ENCODE results near the gene PVRIG.

DNA sequence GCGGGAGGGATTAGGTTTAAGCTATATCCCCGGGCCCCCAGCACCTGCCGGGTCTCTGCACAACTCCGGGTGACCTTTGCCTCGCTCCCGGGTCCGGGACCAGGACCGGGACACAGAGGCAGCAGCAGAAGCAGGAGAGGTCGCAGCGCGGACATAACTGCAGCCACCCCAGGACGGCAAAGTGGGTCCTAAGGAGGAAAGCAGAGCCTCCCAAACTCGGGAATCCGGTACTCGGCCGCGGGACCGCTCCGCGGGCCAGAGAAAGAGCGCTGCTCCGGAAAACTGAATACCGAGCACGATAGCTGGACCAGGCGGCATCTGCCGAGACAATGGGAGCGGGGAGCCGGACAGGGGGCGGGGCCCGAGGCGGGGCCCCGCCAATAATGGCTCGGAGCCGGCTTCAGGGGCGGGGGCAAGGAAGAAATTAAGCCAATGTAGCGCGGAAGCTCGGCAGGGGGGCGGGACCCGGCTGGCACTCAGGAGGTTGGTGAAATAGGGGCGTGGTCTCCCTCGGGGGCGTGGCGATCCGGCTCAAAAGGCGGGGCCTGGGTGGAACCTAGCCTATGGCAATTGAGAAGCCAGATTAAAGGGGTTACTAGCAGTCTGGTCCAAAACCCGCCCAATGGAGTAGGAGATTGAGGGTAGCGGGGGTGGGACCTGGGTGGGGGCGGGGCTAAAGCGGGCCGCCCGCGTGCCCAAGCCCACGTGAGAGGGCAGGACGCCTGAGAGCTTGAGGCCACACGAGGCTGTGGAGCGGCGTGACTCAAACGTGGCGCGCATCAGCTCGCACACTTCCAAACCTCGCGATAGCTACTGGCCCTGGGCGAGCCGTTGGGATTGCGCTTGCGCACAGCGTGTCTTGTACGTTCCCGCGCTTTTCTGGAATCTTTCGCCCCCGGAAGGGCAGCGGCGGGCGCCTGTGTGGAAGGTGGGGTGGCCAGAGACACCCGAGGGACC, 42.4 kb upstream of the PVRIG start, which contains the start of the genes GPC2 and STAG3:
- TF ChIP-seq POLR2A (IDR thresholded peaks at IDR 0.05) = no peak
- TF ChIP-seq, protein P1, sequence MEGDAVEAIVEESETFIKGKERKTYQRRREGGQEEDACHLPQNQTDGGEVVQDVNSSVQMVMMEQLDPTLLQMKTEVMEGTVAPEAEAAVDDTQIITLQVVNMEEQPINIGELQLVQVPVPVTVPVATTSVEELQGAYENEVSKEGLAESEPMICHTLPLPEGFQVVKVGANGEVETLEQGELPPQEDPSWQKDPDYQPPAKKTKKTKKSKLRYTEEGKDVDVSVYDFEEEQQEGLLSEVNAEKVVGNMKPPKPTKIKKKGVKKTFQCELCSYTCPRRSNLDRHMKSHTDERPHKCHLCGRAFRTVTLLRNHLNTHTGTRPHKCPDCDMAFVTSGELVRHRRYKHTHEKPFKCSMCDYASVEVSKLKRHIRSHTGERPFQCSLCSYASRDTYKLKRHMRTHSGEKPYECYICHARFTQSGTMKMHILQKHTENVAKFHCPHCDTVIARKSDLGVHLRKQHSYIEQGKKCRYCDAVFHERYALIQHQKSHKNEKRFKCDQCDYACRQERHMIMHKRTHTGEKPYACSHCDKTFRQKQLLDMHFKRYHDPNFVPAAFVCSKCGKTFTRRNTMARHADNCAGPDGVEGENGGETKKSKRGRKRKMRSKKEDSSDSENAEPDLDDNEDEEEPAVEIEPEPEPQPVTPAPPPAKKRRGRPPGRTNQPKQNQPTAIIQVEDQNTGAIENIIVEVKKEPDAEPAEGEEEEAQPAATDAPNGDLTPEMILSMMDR (IDR thresholded peaks at IDR 0.05) = no peak

Data from prostate gland (tissue), 2 donors.